AG09319 (cell line): ENCODE results near the gene PSTPIP1.

ENCODE experiments used
- DNase-seq: peaks from one replicate; pipeline ENCODE4 v3.0.0-alpha.2; 2010; ENCODE audit warnings: low read depth; ENCODE audit errors: extremely low read depth
- CTCF ChIP-seq: IDR thresholded peaks from 2 replicates; pipeline ENCODE4 v1.5.1; 2011; ENCODE audit warnings: low read depth, mild to moderate bottlenecking, inconsistent platforms, low read length, moderate library complexity

The PSTPIP1 gene

GRCh38 chr15:76999996-77000395, 5.1 kb downstream of the PSTPIP1 start:
- no peak for DNase-seq
- TF ChIP-seq CTCF: no peak

- no peak for TF ChIP-seq CTCF
- no peak for DNase-seq
Observed at GRCh38 chr15:77001351-77001750, 6.4 kb downstream of the PSTPIP1 start.

GRCh38 chr15:77001966-77002365, 7.0 kb downstream of the PSTPIP1 start:
- DNase-seq: no peak
- TF ChIP-seq CTCF: no peak

GRCh38 chr15:77002436-77002835, 7.5 kb downstream of the PSTPIP1 start:
- no peak for DNase-seq
- TF ChIP-seq CTCF: no peak

- DNase-seq: no peak
Observed at GRCh38 chr15:77002954-77003912, 8.3 kb downstream of the PSTPIP1 start.

GRCh38 chr15:77004189-77004588, 9.3 kb downstream of the PSTPIP1 start:
- no peak for DNase-seq
- TF ChIP-seq CTCF: no peak

More at GRCh38 chr15:77002954-77003912, 8.3 kb downstream of the PSTPIP1 start:
- no peak for TF ChIP-seq CTCF

GRCh38 chr15:77009176-77009575, 14.2 kb downstream of the PSTPIP1 start:
- DNase-seq: no peak

More at GRCh38 chr15:77009176-77009575, 14.2 kb downstream of the PSTPIP1 start:
- TF ChIP-seq CTCF: no peak
